ENCODE data around the gene ATP2C1.

ATP2C1 gene

GRCh38 chr3:130900959-130901358, 7.1 kb downstream of the ATP2C1 start:
- Histone ChIP-seq H3K4me3 (no peak overlapping the region), H3K9me3 (ENCODE audit: low read depth, low read length) (no peaks in the 10 kb centered on the region), H3K9ac (ENCODE audit: insufficient read length) (no peak overlapping the region), H3K27ac (no peak overlapping the region), H3K36me3 (ENCODE audit: insufficient read depth, low read length) (0 out of 2 replicates have a peak, but pooled peaks cover 3% of the 10 kb centered on the region)
- DNase-seq (ENCODE audit: low read depth, low spot score) = no peak
- TF ChIP-seq EZH2 (IDR thresholded peaks at IDR 0.05) (no peak), POLR2AphosphoS5 (IDR thresholded peaks at IDR 0.05; ENCODE audit: borderline replicate concordance, low read depth, low read length) (no peak), FOXP2 (optimal IDR thresholded peaks at IDR 0.05; ENCODE audit: control extremely low read depth, extremely low read length, insufficient read depth) (no peak)

- H3K4me3 ChIP-seq = no peak overlapping the region
- TF ChIP-seq FOXP2 (optimal IDR thresholded peaks at IDR 0.05; ENCODE audit: control extremely low read depth, extremely low read length, insufficient read depth) = no peak
- no peak for TF ChIP-seq POLR2AphosphoS5 (IDR thresholded peaks at IDR 0.05; ENCODE audit: borderline replicate concordance, low read depth, low read length)
- no peak for TF ChIP-seq EZH2 (IDR thresholded peaks at IDR 0.05)
- H3K9me3 ChIP-seq (ENCODE audit: low read depth, low read length) = no peaks in the 10 kb centered on the region
- H3K9ac ChIP-seq (ENCODE audit: insufficient read length) = no peak overlapping the region
- peaks cover 6% of the 10 kb centered on the region for H3K36me3 ChIP-seq (ENCODE audit: insufficient read depth, low read length)
- H3K27ac ChIP-seq = no peak overlapping the region
- no peak for DNase-seq (ENCODE audit: low read depth, low spot score)
These were observed 7.8 kb downstream of the ATP2C1 start for GRCh38 chr3:130901463-130902204.

DNA sequence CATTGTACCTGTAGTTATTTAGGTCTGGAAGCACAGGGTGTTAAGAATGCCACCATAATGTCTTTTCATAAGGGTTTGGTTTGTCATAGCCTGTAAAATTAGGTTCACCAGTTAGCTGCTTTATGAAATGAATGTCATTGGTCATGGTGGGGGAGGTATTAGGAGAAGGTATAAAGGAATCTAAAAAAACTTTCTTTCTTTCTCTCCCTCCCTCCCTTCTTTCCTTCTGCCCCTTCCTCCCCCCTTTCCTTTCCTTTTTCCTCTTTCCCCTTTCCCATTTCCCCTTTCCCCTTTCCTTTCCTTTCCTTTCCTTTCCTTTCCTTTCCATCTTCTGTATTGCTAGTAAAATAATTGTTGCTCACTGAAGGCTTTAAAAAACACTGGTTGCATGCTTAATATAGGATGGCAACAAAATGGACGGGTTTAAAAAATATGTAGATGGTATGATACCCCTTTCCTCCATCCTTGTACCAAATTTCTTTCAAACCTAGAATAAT, 9.6 kb downstream of the ATP2C1 start:
- no peak overlapping the region for H3K9ac ChIP-seq (ENCODE audit: insufficient read length)
- DNase-seq (ENCODE audit: low read depth, low spot score) = no peak
- no peak for TF ChIP-seq POLR2AphosphoS5 (IDR thresholded peaks at IDR 0.05; ENCODE audit: borderline replicate concordance, low read depth, low read length)
- no peak for TF ChIP-seq EZH2 (IDR thresholded peaks at IDR 0.05)
- no peak for TF ChIP-seq FOXP2 (optimal IDR thresholded peaks at IDR 0.05; ENCODE audit: control extremely low read depth, extremely low read length, insufficient read depth)
- H3K4me3 ChIP-seq = no peak overlapping the region
- no peak overlapping the region for H3K27ac ChIP-seq
- peaks cover 22% of the 10 kb centered on the region for H3K36me3 ChIP-seq (ENCODE audit: insufficient read depth, low read length)
- peaks cover 10% of the 10 kb centered on the region; the same call in 1 of the 2 replicates for H3K9me3 ChIP-seq (ENCODE audit: low read depth, low read length)

GRCh38 chr3:130904491-130904890, 10.6 kb downstream of the ATP2C1 start:
- peaks cover 24% of the 10 kb centered on the region for H3K36me3 ChIP-seq (ENCODE audit: insufficient read depth, low read length)
- no peak overlapping the region for H3K9ac ChIP-seq (ENCODE audit: insufficient read length)
- H3K27ac ChIP-seq = no peak overlapping the region
- no peak overlapping the region for H3K4me3 ChIP-seq
- DNase-seq (ENCODE audit: low read depth, low spot score) = no peak
- TF ChIP-seq POLR2AphosphoS5 (IDR thresholded peaks at IDR 0.05; ENCODE audit: borderline replicate concordance, low read depth, low read length) = no peak
- no peak for TF ChIP-seq EZH2 (IDR thresholded peaks at IDR 0.05)
- no peak for TF ChIP-seq FOXP2 (optimal IDR thresholded peaks at IDR 0.05; ENCODE audit: control extremely low read depth, extremely low read length, insufficient read depth)
- peaks cover 10% of the 10 kb centered on the region; the same call in 1 of the 2 replicates for H3K9me3 ChIP-seq (ENCODE audit: low read depth, low read length)

DNA sequence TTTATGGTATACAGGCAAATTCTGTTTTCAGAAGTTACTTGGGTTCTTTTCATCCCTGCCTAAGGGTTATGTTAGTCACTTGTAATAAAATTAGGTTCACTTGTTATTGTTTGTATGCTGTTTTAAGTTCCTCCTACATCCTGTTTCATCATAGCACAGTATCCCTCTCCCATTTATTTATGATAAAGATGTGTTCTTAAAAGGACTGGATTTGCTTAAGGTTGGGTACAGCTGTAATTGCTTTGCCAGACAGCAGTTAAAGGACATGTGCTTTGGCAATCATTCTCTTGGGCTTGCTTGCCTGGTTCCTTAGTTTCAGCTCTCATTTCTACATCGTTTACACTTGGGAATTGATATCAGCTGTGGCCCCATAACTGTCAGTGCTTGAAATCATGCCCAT, 11.7 kb downstream of the ATP2C1 start:
- Histone ChIP-seq H3K27ac (peak overlapping the region; percentile 58), H3K9ac (ENCODE audit: insufficient read length) (peak overlapping the region; percentile 29), H3K4me3 (peak overlapping the region; percentile 46), H3K36me3 (ENCODE audit: insufficient read depth, low read length) (peaks cover 24% of the 10 kb centered on the region), H3K9me3 (ENCODE audit: low read depth, low read length) (peaks cover 10% of the 10 kb centered on the region; the same call in 1 of the 2 replicates)
- DNase-seq (ENCODE audit: low read depth, low spot score) = peak; percentile 59
- TF ChIP-seq EZH2 (IDR thresholded peaks at IDR 0.05) (no peak), FOXP2 (optimal IDR thresholded peaks at IDR 0.05; ENCODE audit: control extremely low read depth, extremely low read length, insufficient read depth) (no peak), POLR2AphosphoS5 (IDR thresholded peaks at IDR 0.05; ENCODE audit: borderline replicate concordance, low read depth, low read length) (no peak)

- TF ChIP-seq FOXP2 (optimal IDR thresholded peaks at IDR 0.05; ENCODE audit: control extremely low read depth, extremely low read length, insufficient read depth) (no peak), POLR2AphosphoS5 (IDR thresholded peaks at IDR 0.05; ENCODE audit: borderline replicate concordance, low read depth, low read length) (no peak), EZH2 (IDR thresholded peaks at IDR 0.05) (no peak)
- H3K9me3 ChIP-seq (ENCODE audit: low read depth, low read length) = peaks cover 10% of the 10 kb centered on the region; the same call in 1 of the 2 replicates
- H3K9ac ChIP-seq (ENCODE audit: insufficient read length) = no peak overlapping the region
- H3K36me3 ChIP-seq (ENCODE audit: insufficient read depth, low read length) = peaks cover 24% of the 10 kb centered on the region
- no peak for DNase-seq (ENCODE audit: low read depth, low spot score)
- H3K4me3 ChIP-seq = peak overlapping the region; percentile 46; the same call in 1 of the 2 replicates
- peak overlapping the region; percentile 58 for H3K27ac ChIP-seq
These were observed 12.6 kb downstream of the ATP2C1 start for GRCh38 chr3:130906374-130906995.

DNA sequence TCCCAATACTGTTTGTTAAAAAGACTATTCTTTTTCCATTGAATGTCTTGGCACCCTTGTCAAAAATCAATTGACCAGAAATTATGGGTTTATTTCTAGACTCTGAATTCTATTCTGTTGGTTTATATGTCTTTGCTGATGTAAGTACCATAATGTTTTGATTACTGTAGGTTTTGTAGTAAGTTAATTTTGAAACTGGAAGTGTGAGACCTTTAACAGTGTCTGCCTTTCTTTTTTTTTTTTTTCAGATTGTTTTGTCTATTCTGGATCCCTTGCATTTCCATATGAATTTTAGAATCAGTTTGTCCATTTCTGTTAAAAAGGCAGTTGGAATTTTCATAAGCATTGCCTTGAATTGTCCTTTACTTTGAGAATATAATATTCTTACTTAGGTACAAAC, 13.6 kb downstream of the ATP2C1 start:
- Histone ChIP-seq H3K9me3 (ENCODE audit: low read depth, low read length) (peaks cover 10% of the 10 kb centered on the region; the same call in 1 of the 2 replicates), H3K27ac (no peak overlapping the region), H3K36me3 (ENCODE audit: insufficient read depth, low read length) (peaks cover 24% of the 10 kb centered on the region), H3K4me3 (no peak overlapping the region), H3K9ac (ENCODE audit: insufficient read length) (no peak overlapping the region)
- DNase-seq (ENCODE audit: low read depth, low spot score) = no peak
- no peak for TF ChIP-seq EZH2 (IDR thresholded peaks at IDR 0.05)
- TF ChIP-seq POLR2AphosphoS5 (IDR thresholded peaks at IDR 0.05; ENCODE audit: borderline replicate concordance, low read depth, low read length) = no peak
- TF ChIP-seq FOXP2 (optimal IDR thresholded peaks at IDR 0.05; ENCODE audit: control extremely low read depth, extremely low read length, insufficient read depth) = no peak

- no peak for DNase-seq (ENCODE audit: low read depth, low spot score)
- H3K9me3 ChIP-seq (ENCODE audit: low read depth, low read length) = peaks cover 10% of the 10 kb centered on the region; the same call in 1 of the 2 replicates
- no peak overlapping the region for H3K27ac ChIP-seq
- no peak overlapping the region for H3K4me3 ChIP-seq
- no peak for TF ChIP-seq FOXP2 (optimal IDR thresholded peaks at IDR 0.05; ENCODE audit: control extremely low read depth, extremely low read length, insufficient read depth)
- TF ChIP-seq EZH2 (IDR thresholded peaks at IDR 0.05) = no peak
- TF ChIP-seq POLR2AphosphoS5 (IDR thresholded peaks at IDR 0.05; ENCODE audit: borderline replicate concordance, low read depth, low read length) = no peak
- no peak overlapping the region for H3K9ac ChIP-seq (ENCODE audit: insufficient read length)
- H3K36me3 ChIP-seq (ENCODE audit: insufficient read depth, low read length) = peaks cover 24% of the 10 kb centered on the region
These were observed 14.1 kb downstream of the ATP2C1 start for GRCh38 chr3:130907966-130908365.
